Karpas-422 (cell line): Measurements from ENCODE around the gene ABHD12. TPM values are rescaled to one million over a fixed set of nuclear protein-coding genes. Genes with fewer than 3 reads are reported as not detected.

Experiments
- DNase-seq: peaks from one replicate; pipeline ENCODE4 v3.0.0-alpha.2; 2015
- H2AFZ ChIP-seq: fragments of 200-600 bp; sonication (generic); 2 replicates; pipeline ENCODE4 v1.6.1; 2014; ENCODE audit warnings: antibody characterized with exemption, low read length, mixed read lengths
- H3K27ac ChIP-seq: fragments of 200-600 bp; sonication (generic); 2 replicates; pipeline ENCODE4 v1.5.1; 2014; ENCODE audit warnings: mild to moderate bottlenecking, low read length, moderate library complexity
- H3K27me3 ChIP-seq: fragments of 200-600 bp; sonication (generic); 2 replicates; pipeline ENCODE4 v1.6.1; 2014; ENCODE audit warnings: low read length, mixed read lengths
- H3K36me3 ChIP-seq: fragments of 200-600 bp; sonication (generic); 2 replicates; pipeline ENCODE4 v1.6.1; 2014; ENCODE audit warnings: low read length, mixed read lengths; ENCODE audit not compliant: insufficient read depth
- H3K4me1 ChIP-seq: fragments of 200-600 bp; sonication (generic); 2 replicates; pipeline ENCODE4 v1.6.1; 2014; ENCODE audit warnings: mild to moderate bottlenecking, low read length, mixed read lengths
- H3K4me2 ChIP-seq: fragments of 200-600 bp; sonication (generic); 2 replicates; pipeline ENCODE4 v1.6.1; 2014; ENCODE audit warnings: low read length, low read depth, mild to moderate bottlenecking; ENCODE audit not compliant: poor library complexity, severe bottlenecking
- H3K4me3 ChIP-seq: fragments of 200-600 bp; sonication (generic); 2 replicates; pipeline ENCODE4 v1.5.1; 2014; ENCODE audit warnings: mild to moderate bottlenecking, antibody characterized with exemption, low read length, mixed read lengths
- H3K79me2 ChIP-seq: fragments of 200-600 bp; sonication (generic); 2 replicates; pipeline ENCODE4 v1.6.1; 2014; ENCODE audit warnings: mild to moderate bottlenecking, low read length, mixed read lengths
- H3K9ac ChIP-seq: fragments of 200-600 bp; sonication (generic); 2 replicates; pipeline ENCODE4 v1.6.0; 2014; ENCODE audit warnings: low read length
- H3K9me2 ChIP-seq: fragments of 200-600 bp; sonication (generic), shearing (Covaris generic); replicated peaks from 2 replicates; pipeline ENCODE4 v1.6.0; 2014; ENCODE audit warnings: mild to moderate bottlenecking, low read length, moderate library complexity; ENCODE audit not compliant: insufficient read depth
- H3K9me3 ChIP-seq: fragments of 300-700, 200-600 bp; sonication (generic); 2 replicates; pipeline ENCODE4 v1.6.1; 2014; ENCODE audit warnings: low read length, mixed read lengths
- H4K20me1 ChIP-seq: fragments of 200-600 bp; sonication (generic); 2 replicates; pipeline ENCODE4 v1.6.1; 2014; ENCODE audit warnings: mild to moderate bottlenecking, antibody characterized with exemption, low read length, low read depth; ENCODE audit not compliant: insufficient read depth
- total RNA-seq: library from RNA; depleted of rRNA; stranded (reverse); fragments of >200 nt; shearing (Covaris generic); gene quantifications from 2 replicates; pipeline ENCODE4 v1.2.3, GENCODE V29; 2014; ENCODE audit warnings: low replicate concordance

Gene ABHD12
- total RNA-seq, 1 experiment from 2014 or later = 26.1 TPM

DNA sequence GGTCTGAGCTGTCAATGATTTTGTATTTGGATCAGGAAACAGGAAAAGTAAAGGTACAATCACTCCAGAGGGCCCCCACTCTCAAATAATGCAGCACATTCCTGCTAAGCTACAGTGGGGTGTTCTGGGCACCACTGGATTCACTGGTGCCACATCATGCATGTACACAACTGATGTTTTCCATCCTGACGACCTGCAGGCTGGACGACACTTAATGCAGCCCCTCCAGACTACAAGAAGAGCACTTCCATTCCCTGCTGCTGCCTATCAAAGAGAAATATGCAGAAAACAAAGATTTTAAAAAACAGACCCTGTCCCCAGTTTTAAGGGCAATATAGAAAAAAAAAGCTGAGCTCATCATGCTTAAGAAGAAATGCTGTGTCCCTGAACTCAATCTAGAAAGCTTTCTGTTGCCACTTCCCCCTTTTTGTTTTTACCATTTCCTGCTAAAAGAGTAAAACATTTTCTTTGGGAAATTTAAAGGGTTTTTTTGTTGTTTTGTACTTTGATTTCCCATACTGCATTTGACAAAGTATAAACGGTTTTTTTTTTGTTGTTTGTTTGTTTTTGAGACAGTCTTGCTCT, 35.5 kb downstream of the ABHD12 start:
- no peak overlapping the region for H3K27ac ChIP-seq
- no peak overlapping the region for H3K4me2 ChIP-seq
- peaks cover 19% of the 10 kb centered on the region for H3K4me1 ChIP-seq
- peak; percentile 52 for DNase-seq
- H3K9me2 ChIP-seq = no peaks in the 10 kb centered on the region
- H3K9me3 ChIP-seq = no peaks in the 10 kb centered on the region
- no peaks in the 10 kb centered on the region for H3K27me3 ChIP-seq
- H3K36me3 ChIP-seq = no peaks in the 10 kb centered on the region
- H3K79me2 ChIP-seq = peaks cover 92% of the 10 kb centered on the region
- no peak overlapping the region for H3K9ac ChIP-seq
- H3K4me3 ChIP-seq = no peak overlapping the region
- no peak overlapping the region for H2AFZ ChIP-seq
- H4K20me1 ChIP-seq = no peaks in the 10 kb centered on the region; the same call in 1 of the 2 replicates

DNA sequence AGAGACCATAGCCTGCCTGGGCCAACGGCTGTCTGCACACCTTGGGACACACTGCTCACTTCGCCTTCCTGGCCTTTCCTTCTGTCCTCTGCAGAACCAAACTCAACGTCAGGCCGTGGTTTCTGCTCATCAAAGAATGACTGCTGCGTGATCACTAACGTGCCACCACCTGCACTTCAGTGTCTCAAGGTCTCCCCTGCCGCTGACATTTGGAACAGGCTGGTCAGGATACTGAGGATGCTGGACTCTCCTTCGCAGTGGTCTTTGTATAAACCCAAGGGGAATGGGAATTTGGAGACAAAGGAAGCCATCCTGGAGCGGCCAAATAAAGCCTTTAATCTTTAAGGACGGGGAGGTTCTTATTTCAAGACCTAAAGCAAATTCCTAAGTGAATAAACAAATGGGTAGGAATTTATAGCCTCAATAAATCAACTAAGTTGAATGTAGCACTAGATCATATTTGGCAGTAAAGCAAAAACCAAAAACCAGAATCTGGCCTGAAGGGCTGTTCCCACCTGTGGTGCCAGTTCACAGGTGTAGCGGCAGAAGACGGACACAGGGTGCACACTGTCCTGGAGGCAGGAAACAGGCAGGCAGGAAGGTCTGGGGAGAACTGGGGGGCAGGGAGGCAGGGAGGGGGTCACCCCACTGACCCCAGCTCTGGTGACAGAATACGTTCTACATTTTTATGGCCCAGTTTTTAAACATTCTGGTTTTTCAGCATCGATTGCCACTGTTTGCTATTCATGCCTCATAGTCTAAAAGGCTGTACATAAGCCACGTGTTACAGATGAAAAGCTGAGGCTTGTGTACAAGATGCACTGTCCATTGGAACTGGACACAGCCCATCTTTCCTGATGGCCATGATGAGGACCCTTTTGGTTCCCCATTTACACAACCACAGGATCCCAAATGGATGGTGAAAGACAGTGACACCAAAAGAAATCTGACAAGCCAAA, 36.6 kb downstream of the ABHD12 start:
- Histone ChIP-seq H3K36me3 (no peaks in the 10 kb centered on the region), H3K27ac (no peak overlapping the region), H3K27me3 (no peaks in the 10 kb centered on the region), H4K20me1 (no peaks in the 10 kb centered on the region; the same call in 1 of the 2 replicates), H3K79me2 (peaks cover 96% of the 10 kb centered on the region), H2AFZ (no peak overlapping the region), H3K9me2 (no peaks in the 10 kb centered on the region), H3K4me3 (no peak overlapping the region), H3K9me3 (no peaks in the 10 kb centered on the region), H3K4me1 (peaks cover 19% of the 10 kb centered on the region), H3K4me2 (no peak overlapping the region), H3K9ac (no peak overlapping the region; the same call in 1 of the 2 replicates)
- DNase-seq = no peak

DNA sequence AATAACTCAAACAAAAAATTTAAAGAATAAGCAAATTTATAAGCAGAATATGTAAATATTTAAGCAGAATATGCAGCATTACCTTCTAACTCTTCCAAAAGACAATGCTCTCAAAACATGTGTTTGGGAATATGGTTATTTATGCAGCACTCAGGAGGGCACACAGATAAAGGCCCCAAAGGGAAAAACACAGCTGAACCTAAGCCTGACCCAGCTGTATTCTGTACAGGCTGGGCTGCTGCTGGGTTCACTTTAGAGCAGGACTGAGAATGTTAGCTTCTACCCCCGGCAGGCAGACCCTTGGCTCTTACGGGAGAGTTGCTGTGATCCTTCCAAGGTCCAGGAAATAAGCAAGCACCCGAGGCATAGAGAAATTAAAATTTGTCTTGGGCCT, 37.3 kb downstream of the ABHD12 start:
- Histone ChIP-seq H3K79me2 (peaks cover 95% of the 10 kb centered on the region), H3K27ac (no peak overlapping the region), H3K4me2 (no peak overlapping the region), H3K4me1 (peaks cover 19% of the 10 kb centered on the region), H4K20me1 (no peaks in the 10 kb centered on the region; the same call in 1 of the 2 replicates), H3K36me3 (no peaks in the 10 kb centered on the region), H3K9me2 (no peaks in the 10 kb centered on the region), H3K27me3 (no peaks in the 10 kb centered on the region), H3K9ac (no peak overlapping the region), H3K4me3 (no peak overlapping the region), H2AFZ (no peak overlapping the region), H3K9me3 (no peaks in the 10 kb centered on the region)
- DNase-seq = no peak

DNA sequence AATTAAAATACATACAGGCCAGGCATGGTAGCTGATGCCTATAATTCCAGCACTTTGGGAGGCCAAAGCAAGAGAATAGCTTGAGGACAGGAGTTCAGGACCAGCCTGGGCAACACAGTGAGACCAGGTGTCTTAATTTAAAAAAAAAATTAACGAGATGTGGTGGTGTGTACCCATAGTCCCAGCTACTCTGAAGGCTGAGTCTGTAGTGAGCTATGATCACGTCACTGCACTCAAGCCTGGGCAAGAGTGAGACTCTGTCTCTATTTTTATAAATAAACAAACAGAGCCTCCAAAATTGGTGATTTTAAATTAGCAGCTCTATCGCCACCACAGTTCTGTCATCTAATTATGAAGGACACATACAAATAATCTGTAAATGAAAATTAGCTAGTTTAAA, 37.9 kb downstream of the ABHD12 start:
- Histone ChIP-seq H2AFZ (no peak overlapping the region), H3K4me2 (no peak overlapping the region), H3K27ac (no peak overlapping the region), H3K4me3 (no peak overlapping the region), H3K4me1 (peaks cover 19% of the 10 kb centered on the region), H3K9me2 (no peaks in the 10 kb centered on the region), H3K79me2 (peaks cover 95% of the 10 kb centered on the region), H3K36me3 (no peaks in the 10 kb centered on the region), H3K27me3 (no peaks in the 10 kb centered on the region), H4K20me1 (no peaks in the 10 kb centered on the region; the same call in 1 of the 2 replicates), H3K9ac (no peak overlapping the region), H3K9me3 (no peaks in the 10 kb centered on the region)
- no peak for DNase-seq

DNA sequence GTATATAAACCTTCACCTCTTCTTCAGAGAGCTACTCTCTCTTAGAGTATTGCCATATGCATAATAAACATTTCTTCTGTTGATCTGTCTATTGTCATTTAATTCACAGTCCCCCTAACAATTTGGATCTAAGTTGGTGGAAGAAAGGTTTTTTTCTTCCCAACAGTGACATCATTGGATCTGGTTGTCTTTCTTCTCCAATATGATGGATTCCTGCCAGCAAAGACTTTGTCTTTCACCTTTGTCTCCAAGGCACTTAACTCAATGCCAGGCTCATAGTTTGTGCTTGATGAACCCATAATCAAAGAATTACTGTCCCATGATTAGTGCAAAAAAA, 39.6 kb downstream of the ABHD12 start:
- H3K27me3 ChIP-seq = no peaks in the 10 kb centered on the region
- no peak overlapping the region for H2AFZ ChIP-seq
- no peak overlapping the region for H3K27ac ChIP-seq
- peaks cover 19% of the 10 kb centered on the region for H3K4me1 ChIP-seq
- no peak for DNase-seq
- H4K20me1 ChIP-seq = no peaks in the 10 kb centered on the region; the same call in 1 of the 2 replicates
- no peaks in the 10 kb centered on the region for H3K36me3 ChIP-seq
- peaks cover 95% of the 10 kb centered on the region for H3K79me2 ChIP-seq
- no peak overlapping the region for H3K4me2 ChIP-seq
- H3K9me3 ChIP-seq = no peaks in the 10 kb centered on the region
- H3K9ac ChIP-seq = no peak overlapping the region
- no peaks in the 10 kb centered on the region for H3K9me2 ChIP-seq
- H3K4me3 ChIP-seq = no peak overlapping the region

DNA sequence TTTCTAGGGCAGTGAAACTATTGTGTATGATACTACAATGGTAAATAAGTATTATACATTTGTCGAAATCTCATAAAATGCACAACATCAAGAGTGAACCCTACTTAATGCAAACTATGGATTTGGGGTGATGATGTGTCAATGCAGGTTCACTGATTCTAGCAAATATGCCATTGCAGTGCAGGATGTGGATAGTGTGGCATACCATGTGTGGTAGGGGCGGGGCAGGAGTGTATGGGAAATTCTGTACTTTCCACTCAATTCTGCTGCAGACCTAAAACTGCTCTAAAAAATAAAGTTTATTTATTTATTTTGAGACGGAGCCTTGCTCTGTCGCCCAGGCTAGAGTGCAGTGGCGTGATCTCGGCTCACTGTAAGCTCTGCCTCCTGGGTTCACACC, 44.3 kb downstream of the ABHD12 start:
- Histone ChIP-seq H4K20me1 (no peaks in the 10 kb centered on the region), H3K4me1 (peaks cover 3% of the 10 kb centered on the region; the same call in 1 of the 2 replicates), H3K27ac (no peak overlapping the region), H3K9me2 (no peaks in the 10 kb centered on the region), H2AFZ (no peak overlapping the region), H3K9me3 (no peaks in the 10 kb centered on the region), H3K36me3 (0 out of 2 replicates have a peak, but pooled peaks cover 3% of the 10 kb centered on the region), H3K4me3 (no peak overlapping the region), H3K4me2 (no peak overlapping the region), H3K9ac (no peak overlapping the region), H3K79me2 (peaks cover 98% of the 10 kb centered on the region), H3K27me3 (no peaks in the 10 kb centered on the region)
- DNase-seq = no peak

DNA sequence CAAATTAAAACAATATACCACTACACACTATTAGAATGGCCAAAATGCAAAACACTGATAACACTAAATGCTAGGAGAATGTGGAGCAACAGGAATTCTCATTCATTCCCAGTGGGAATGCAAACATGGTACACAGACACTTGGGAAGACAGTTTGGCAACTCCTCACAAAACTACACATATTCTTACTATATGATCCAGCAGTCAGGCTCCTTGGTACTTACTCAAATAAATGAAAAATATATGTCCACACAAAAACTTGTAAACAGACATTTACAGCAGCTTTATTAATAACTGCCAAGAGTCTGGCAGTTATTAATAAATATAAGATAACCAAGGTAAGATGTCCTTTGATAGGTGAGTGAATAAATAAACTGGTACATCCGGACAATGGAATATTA, 44.9 kb downstream of the ABHD12 start:
- H3K79me2 ChIP-seq = peaks cover 98% of the 10 kb centered on the region
- no peaks in the 10 kb centered on the region for H3K9me3 ChIP-seq
- peaks cover 9% of the 10 kb centered on the region for H3K4me1 ChIP-seq
- no peak overlapping the region for H2AFZ ChIP-seq
- H3K9me2 ChIP-seq = no peaks in the 10 kb centered on the region
- no peaks in the 10 kb centered on the region for H4K20me1 ChIP-seq
- H3K36me3 ChIP-seq = 0 out of 2 replicates have a peak, but pooled peaks cover 3% of the 10 kb centered on the region
- no peak overlapping the region for H3K27ac ChIP-seq
- no peak for DNase-seq
- H3K4me3 ChIP-seq = no peak overlapping the region
- H3K4me2 ChIP-seq = no peak overlapping the region
- H3K27me3 ChIP-seq = no peaks in the 10 kb centered on the region
- no peak overlapping the region for H3K9ac ChIP-seq

DNA sequence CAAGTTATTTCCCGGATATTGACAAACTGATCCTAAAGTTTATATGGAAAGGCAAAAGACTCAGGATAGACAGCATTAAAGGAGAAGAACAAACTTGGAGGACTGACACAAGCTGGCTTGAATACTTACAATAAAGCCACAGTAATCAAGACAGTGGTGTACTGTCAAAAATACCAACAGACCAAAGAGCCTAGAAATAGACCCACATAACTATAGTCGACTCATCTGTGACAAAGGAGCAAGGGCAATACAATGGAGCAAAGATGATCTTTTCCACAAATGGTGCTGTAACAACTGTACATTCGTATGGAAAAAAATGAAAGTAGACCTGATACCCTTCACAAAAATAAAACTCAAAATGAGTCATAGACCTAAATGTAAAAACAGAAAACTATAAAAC, 46.0 kb downstream of the ABHD12 start:
- DNase-seq = no peak
- Histone ChIP-seq H2AFZ (no peak overlapping the region), H3K27me3 (no peaks in the 10 kb centered on the region), H3K9me2 (no peaks in the 10 kb centered on the region), H3K4me2 (no peak overlapping the region), H3K27ac (no peak overlapping the region), H3K4me3 (no peak overlapping the region), H3K9me3 (no peaks in the 10 kb centered on the region), H3K36me3 (0 out of 2 replicates have a peak, but pooled peaks cover 3% of the 10 kb centered on the region), H3K4me1 (peaks cover 15% of the 10 kb centered on the region), H3K9ac (no peak overlapping the region), H4K20me1 (no peaks in the 10 kb centered on the region), H3K79me2 (peaks cover 98% of the 10 kb centered on the region)
